Endothelial cell of umbilical vein (primary cell): ENCODE data around the gene SH3BP2. TPM values are rescaled to one million over a fixed set of nuclear protein-coding genes. Genes with fewer than 3 reads are reported as not detected.

Experiments used
- BruUV-seq: library from RNA; stranded (reverse); fragments of 400-500 nt; replicated peaks from 2 replicates; lab custom pipeline; 2021; lab: Mats Ljungman, UMichigan
- CTCF ChIA-PET: fragments of 300-600, 350-600 bp; sonication (Branson Sonifier 250); formaldehyde crosslinking; loops from one replicate; lab custom pipeline; 2021; ENCODE audit warnings: antibody characterized with exemption, inconsistent platforms; lab: Charles Lee
- POLR2A ChIA-PET: fragments of 300-600, 350-600 bp; sonication (Branson Sonifier 250); formaldehyde crosslinking; loops from one replicate; lab custom pipeline; 2021; ENCODE audit warnings: antibody characterized with exemption, inconsistent platforms; lab: Charles Lee
- DNase-seq: peaks from one replicate; pipeline ENCODE4 v3.0.0-alpha.2; 2011; ENCODE audit warnings: low read depth, low spot score
- FAIRE-seq: peaks from 2 replicates; lab custom pipeline; 2011; peaks lifted over from hg19 to GRCh38; lab: Jason Lieb, UNC
- H2AFZ ChIP-seq: 2 replicates; pipeline ENCODE4 v1.6.0; 2012; ENCODE audit warnings: low read depth, low read length, control low read depth, inconsistent platforms
- H3K27ac ChIP-seq: 2 replicates; pipeline ENCODE4 v1.5.1; 2011; ENCODE audit warnings: low read depth, mild to moderate bottlenecking, control low read depth, low read length, moderate library complexity; ENCODE audit not compliant: insufficient read depth
- H3K27me3 ChIP-seq, 2 experiments: 2 replicates each; pipeline versions ENCODE4 v1.6.0 to v1.6.1; 2011; ENCODE audit warnings: low read length in 2 of 2, mixed read lengths in 1 of 2; ENCODE audit not compliant: control insufficient read depth in 2 of 2, insufficient read depth in 2 of 2
- H3K36me3 ChIP-seq, 2 experiments: 2 replicates in 1 of 2; 3 replicates in 1 of 2; pipeline ENCODE4 v1.5.1; 2011; ENCODE audit warnings: low read length in 2 of 2, mild to moderate bottlenecking in 1 of 2, moderate library complexity in 1 of 2; ENCODE audit not compliant: control insufficient read depth in 2 of 2, insufficient read depth in 2 of 2; ENCODE audit errors: extremely low read depth in 1 of 2
- H3K4me1 ChIP-seq: 3 replicates; pipeline ENCODE4 v1.5.1; 2011; ENCODE audit warnings: mild to moderate bottlenecking, low read length; ENCODE audit not compliant: control insufficient read depth, insufficient read depth; ENCODE audit errors: extremely low read depth
- H3K4me2 ChIP-seq: 2 replicates; pipeline ENCODE4 v1.6.1; 2011; ENCODE audit warnings: low read length, control low read depth, mixed read lengths; ENCODE audit not compliant: insufficient read depth
- H3K4me3 ChIP-seq, 3 experiments: fragments of 200-600 bp in 1 of 3; sonication (generic), shearing (Covaris generic) in 1 of 3; replicated peaks in 1 of 3; 2 replicates each; pipeline ENCODE4 v1.5.1; 2011 to 2016; ENCODE audit warnings: control low read depth in 3 of 3, low read length in 3 of 3, mild to moderate bottlenecking in 2 of 3, inconsistent platforms in 1 of 3, low read depth in 1 of 3, moderate library complexity in 1 of 3; ENCODE audit not compliant: insufficient read depth in 1 of 3
- H3K79me2 ChIP-seq: 2 replicates; pipeline ENCODE4 v1.6.0; 2012; ENCODE audit warnings: low read length, inconsistent platforms; ENCODE audit not compliant: control insufficient read depth, insufficient read depth
- H3K9ac ChIP-seq: replicated peaks from 2 replicates; pipeline ENCODE3; 2011; ENCODE audit warnings: low read length, control low read depth; ENCODE audit not compliant: insufficient read depth; ENCODE audit errors: extremely low read depth
- H3K9me1 ChIP-seq: replicated peaks from 3 replicates; pipeline ENCODE4 v1.6.0; 2011; ENCODE audit warnings: mild to moderate bottlenecking, low read length; ENCODE audit not compliant: control insufficient read depth, insufficient read depth; ENCODE audit errors: extremely low read depth
- H3K9me3 ChIP-seq: replicated peaks from 2 replicates; pipeline ENCODE4 v1.5.1; 2012; ENCODE audit warnings: low read length, inconsistent platforms; ENCODE audit not compliant: control insufficient read depth, insufficient read depth
- H4K20me1 ChIP-seq: replicated peaks from 2 replicates; pipeline ENCODE3; 2011; ENCODE audit warnings: mild to moderate bottlenecking, low read length; ENCODE audit not compliant: control insufficient read depth, insufficient read depth; ENCODE audit errors: extremely low read depth
- EZH2 ChIP-seq: IDR thresholded peaks from 2 replicates; pipeline ENCODE4 v1.6.1; 2012; ENCODE audit warnings: borderline replicate concordance, low read depth, mild to moderate bottlenecking, moderate library complexity, low read length, inconsistent platforms; ENCODE audit not compliant: severe bottlenecking
- FOS ChIP-seq: IDR thresholded peaks from 2 replicates; pipeline ENCODE4 v1.6.1; 2011; ENCODE audit warnings: mild to moderate bottlenecking, low read length, moderate library complexity, borderline replicate concordance; ENCODE audit not compliant: insufficient read depth
- GATA2 ChIP-seq: IDR thresholded peaks from 2 replicates; pipeline ENCODE4 v1.7.0; 2011; ENCODE audit warnings: low read depth, mild to moderate bottlenecking, moderate library complexity, mixed read lengths, low read length; ENCODE audit not compliant: insufficient read length, insufficient read depth
- JUN ChIP-seq: IDR thresholded peaks from 2 replicates; pipeline ENCODE4 v1.6.1; 2011; ENCODE audit warnings: borderline replicate concordance, low read depth; ENCODE audit not compliant: insufficient read length, insufficient read depth
- MYC ChIP-seq: IDR thresholded peaks from one replicate; pipeline ENCODE4 v1.6.1; 2011; ENCODE audit warnings: mild to moderate bottlenecking, low read depth, low read length
- POLR2A ChIP-seq: IDR thresholded peaks from 2 replicates; pipeline ENCODE4 v1.6.1; 2012; ENCODE audit warnings: low read depth, mild to moderate bottlenecking, control low read depth, low read length
- POLR2AphosphoS5 ChIP-seq: IDR thresholded peaks from 2 replicates; pipeline ENCODE4 v1.6.1; 2012; ENCODE audit warnings: low read depth, mild to moderate bottlenecking, control low read depth, low read length, moderate library complexity; ENCODE audit not compliant: insufficient read depth
- dilution Hi-C: fragments of 300-500 bp; cut with MboI; formaldehyde crosslinking; loops from one replicate; pipeline ENCODE4 v1.15.0; 2019; ENCODE audit warnings: low sequenced_read_pairs; ENCODE audit not compliant: extremely low pct_ligation_motif_present
- intact Hi-C: fragments of 100-400 bp; cut with micrococcal nuclease; formaldehyde crosslinking; loops from one replicate; pipeline ENCODE4 v1.10.0; 2022
- polyA plus RNA-seq, 4 experiments: library from polyadenylated mRNA; depleted of rRNA in 3 of 4; stranded (reverse) in 3 of 4; unstranded in 1 of 4; fragments of >200 nt; gene quantifications; 2 replicates each; pipeline versions ENCODE4 v1.2.1 to v1.2.3, GENCODE V29; 2011 to 2012; ENCODE audit warnings: missing spikeins in 1 of 4
- total RNA-seq: library from RNA; stranded (reverse); gene quantifications from 2 replicates; pipeline ENCODE4 v1.2.3, GENCODE V29; 2021
- TF ChIP-seq, protein P1 (sequence below): IDR thresholded peaks from 2 replicates; pipeline ENCODE4 v1.6.1; 2011; ENCODE audit not compliant: insufficient read depth, insufficient read length
- TF ChIP-seq, protein P2 (sequence below), 2 donors: IDR thresholded peaks; 1 replicate in 1 of 2; 2 replicates in 1 of 2; pipeline ENCODE4 v1.5.1; 2011; ENCODE audit warnings: low read length in 2 of 2, mild to moderate bottlenecking in 2 of 2, moderate library complexity in 2 of 2, control low read depth in 1 of 2, inconsistent platforms in 1 of 2, low read depth in 1 of 2; ENCODE audit not compliant: insufficient read depth in 1 of 2; ENCODE audit errors: extremely low read depth in 1 of 2

SH3BP2 gene
- total and polyA plus RNA-seq, 2 donors (not counting 3 experiments of a cell fraction or from before 2014, with no cell fraction given): 69.2 to 73.9 TPM

DNA sequence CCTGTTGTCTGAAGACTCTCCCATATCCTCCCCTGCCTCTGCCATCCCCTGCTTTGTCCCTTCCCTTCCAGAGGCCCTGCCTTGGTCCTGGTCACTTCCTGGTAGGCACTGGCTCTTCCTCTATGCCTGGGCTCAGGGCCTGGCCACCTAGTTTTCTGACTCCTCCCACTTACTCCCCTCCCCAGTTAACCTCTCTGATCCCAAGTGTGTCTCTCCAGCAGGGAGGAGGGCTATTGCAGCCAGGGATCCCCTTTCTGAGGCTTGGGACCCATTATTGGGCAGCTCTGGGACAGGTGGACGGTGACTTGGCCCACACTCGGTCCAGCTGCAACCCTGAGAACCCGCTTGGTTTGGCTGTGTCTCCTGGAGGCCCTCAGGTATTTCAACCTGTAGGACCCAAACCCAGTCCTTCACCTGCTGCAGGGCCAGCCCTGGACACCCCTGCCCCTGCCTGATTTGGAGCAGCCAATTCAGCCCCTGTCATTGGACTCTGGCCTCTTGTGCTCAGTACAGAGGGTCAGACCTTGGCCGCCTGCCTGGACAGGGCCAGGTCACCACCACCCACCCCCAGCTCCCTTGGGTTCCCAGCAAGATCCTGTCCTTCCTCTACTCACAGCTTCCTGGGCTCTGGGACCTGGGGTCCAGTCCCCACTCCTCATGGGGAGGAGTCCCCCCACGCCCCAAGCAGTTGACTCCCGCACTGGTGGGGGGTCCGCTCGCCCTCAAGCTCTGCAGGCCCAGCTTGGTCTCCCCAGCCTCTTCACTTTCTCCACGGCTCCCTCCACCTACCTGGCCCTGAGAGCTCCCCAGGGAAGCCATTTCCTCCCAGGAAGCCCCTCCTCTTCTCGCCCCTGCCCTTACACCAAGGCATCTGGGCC is 1.1 kb upstream of the SH3BP2 start:
- peaks cover 16% of the 10 kb centered on the region for H3K79me2 ChIP-seq
- H3K27me3 ChIP-seq: no peaks in the 10 kb centered on the region
- H3K9me1 ChIP-seq: no peaks in the 10 kb centered on the region
- ChIA-PET POLR2A (no interaction called here), CTCF (interaction anchor here (2.8 kb wide), 1 partner anchor 28 kb away, joined by 14 read pairs; no protein-coding TSS in a partner anchor)
- DNase-seq (no peak), FAIRE-seq (no peak)
- TF ChIP-seq POLR2AphosphoS5 (no peak), JUN (no peak), POLR2A (no peak), FOS (no peak), GATA2 (no peak), MYC (no peak), EZH2 (no peak)
- TF ChIP-seq, protein P1, sequence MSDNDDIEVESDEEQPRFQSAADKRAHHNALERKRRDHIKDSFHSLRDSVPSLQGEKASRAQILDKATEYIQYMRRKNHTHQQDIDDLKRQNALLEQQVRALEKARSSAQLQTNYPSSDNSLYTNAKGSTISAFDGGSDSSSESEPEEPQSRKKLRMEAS: no peak
- TF ChIP-seq, protein P2, sequence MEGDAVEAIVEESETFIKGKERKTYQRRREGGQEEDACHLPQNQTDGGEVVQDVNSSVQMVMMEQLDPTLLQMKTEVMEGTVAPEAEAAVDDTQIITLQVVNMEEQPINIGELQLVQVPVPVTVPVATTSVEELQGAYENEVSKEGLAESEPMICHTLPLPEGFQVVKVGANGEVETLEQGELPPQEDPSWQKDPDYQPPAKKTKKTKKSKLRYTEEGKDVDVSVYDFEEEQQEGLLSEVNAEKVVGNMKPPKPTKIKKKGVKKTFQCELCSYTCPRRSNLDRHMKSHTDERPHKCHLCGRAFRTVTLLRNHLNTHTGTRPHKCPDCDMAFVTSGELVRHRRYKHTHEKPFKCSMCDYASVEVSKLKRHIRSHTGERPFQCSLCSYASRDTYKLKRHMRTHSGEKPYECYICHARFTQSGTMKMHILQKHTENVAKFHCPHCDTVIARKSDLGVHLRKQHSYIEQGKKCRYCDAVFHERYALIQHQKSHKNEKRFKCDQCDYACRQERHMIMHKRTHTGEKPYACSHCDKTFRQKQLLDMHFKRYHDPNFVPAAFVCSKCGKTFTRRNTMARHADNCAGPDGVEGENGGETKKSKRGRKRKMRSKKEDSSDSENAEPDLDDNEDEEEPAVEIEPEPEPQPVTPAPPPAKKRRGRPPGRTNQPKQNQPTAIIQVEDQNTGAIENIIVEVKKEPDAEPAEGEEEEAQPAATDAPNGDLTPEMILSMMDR (IDR thresholded peaks at IDR 0.05; ENCODE audit: extremely low read depth in 1 of 2, insufficient read depth in 1 of 2, low read depth in 1 of 2, low read length in 2 of 2): no peak
- no peak overlapping the region for H3K9ac ChIP-seq
- no peaks in the 10 kb centered on the region for H4K20me1 ChIP-seq
- intact Hi-C loops: no loop called here
- dilution Hi-C loops: no loop called here
- H3K4me1 ChIP-seq: peaks cover 32% of the 10 kb centered on the region
- no peaks in the 10 kb centered on the region for H3K9me3 ChIP-seq
- BruUV-seq: no TSS peak
- no peak overlapping the region for H3K27ac ChIP-seq
- H3K4me2 ChIP-seq: no peak overlapping the region
- no peaks in the 10 kb centered on the region for H3K36me3 ChIP-seq
- H3K4me3 ChIP-seq: no peak overlapping the region
- H2AFZ ChIP-seq: no peak overlapping the region
